Lung (tissue), 13 donors: ENCODE data around the gene PKIB. TPM values are rescaled to one million over a fixed set of nuclear protein-coding genes. Genes with fewer than 3 reads are reported as not detected.
A peak's percentile ranks its signal among the peaks of the same experiment; 100 is the strongest.

Experiments used
- ATAC-seq: fragments of 200-7000 bp; cut with Tn5 transposase; one replicate; pipeline ENCODE4 v1.9.1; 2020; ENCODE audit warnings: moderate number of reproducible peaks; ENCODE audit not compliant: insufficient read depth, low FRiP score
- DNase-seq, 3 donors: peaks; one replicate each; pipeline ENCODE4 v3.0.0-alpha.2; 2013 to 2017
- H3K27ac ChIP-seq, 2 donors: one replicate each; pipeline ENCODE4 v1.5.1; 2013; ENCODE audit warnings: mild to moderate bottlenecking in 2 of 2, moderate library complexity in 2 of 2, control low read depth in 1 of 2, inconsistent platforms in 1 of 2, low read depth in 1 of 2, low read length in 1 of 2
- H3K27me3 ChIP-seq, 3 donors: one replicate each; pipeline ENCODE4 v1.5.1; 2013; ENCODE audit warnings: low read length in 2 of 3; ENCODE audit not compliant: control insufficient read depth in 3 of 3, insufficient read depth in 3 of 3
- H3K36me3 ChIP-seq, 4 donors: one replicate each; pipeline ENCODE4 v1.5.1; 2013; ENCODE audit warnings: low read length in 4 of 4, mild to moderate bottlenecking in 1 of 4, moderate library complexity in 1 of 4; ENCODE audit not compliant: control insufficient read depth in 4 of 4, insufficient read depth in 4 of 4
- H3K4me1 ChIP-seq, 5 donors: one replicate each; pipeline ENCODE4 v1.5.1; 2013; ENCODE audit warnings: low read length in 5 of 5, mild to moderate bottlenecking in 2 of 5, moderate library complexity in 1 of 5; ENCODE audit not compliant: control insufficient read depth in 5 of 5, insufficient read depth in 5 of 5
- H3K4me3 ChIP-seq: one replicate; pipeline ENCODE4 v1.5.1; 2013; ENCODE audit warnings: mild to moderate bottlenecking, control low read depth, moderate library complexity
- H3K9ac ChIP-seq, 2 donors: one replicate each; pipeline ENCODE4 v1.5.1; 2013; ENCODE audit warnings: low read length in 2 of 2, control low read depth in 1 of 2; ENCODE audit not compliant: insufficient read depth in 1 of 2
- H3K9me3 ChIP-seq, 4 donors: one replicate each; pipeline ENCODE4 v1.5.1; 2013; ENCODE audit warnings: low read length in 3 of 4, mild to moderate bottlenecking in 1 of 4, moderate library complexity in 1 of 4; ENCODE audit not compliant: control insufficient read depth in 4 of 4, insufficient read depth in 3 of 4
- WGBS, 2 donors: extraction: QIAGEN DNeasy Blood & Tissue Kit; methylation state at CpG; one replicate each; pipeline ENCODE4 v1.1.7; 2013; 5-methylcytosine and 5-hydroxymethylcytosine counted together
- polyA plus RNA-seq, 2 donors: library from polyadenylated mRNA; stranded (reverse); fragments of 200-250 nt; gene quantifications; one replicate each; pipeline ENCODE4 v1.2.1, GENCODE V29; 2013
- small RNA-seq: library from RNA; depleted of rRNA; stranded (forward); fragments of <200 nt; gene quantifications from one replicate; pipeline ENCODE3, GENCODE V24; 2014; ENCODE audit warnings: low replicate concordance
- total RNA-seq, 2 donors: library from RNA; depleted of rRNA in 1 of 2; stranded (reverse); fragments of >200 nt in 1 of 2; gene quantifications; one replicate each; pipeline ENCODE4 v1.2.1, GENCODE V29; 2014 to 2021
- TF ChIP-seq, protein P1 (sequence below): IDR thresholded peaks from 2 replicates; pipeline ENCODE4 v1.5.1; 2012; ENCODE audit warnings: mild to moderate bottlenecking; ENCODE audit errors: control extremely low read depth, extremely low read depth
- donor health status: control.
- donor health status: control.
- donor health status: Bipolar disorder and iron deficiency.
- donor health status: healthy.
- donor health status: DM: yes; HTN: yes; CAD: no.

PKIB gene
- total and polyA plus RNA-seq, 4 donors = 3.0 to 7.4 (median 4.9) TPM

DNA sequence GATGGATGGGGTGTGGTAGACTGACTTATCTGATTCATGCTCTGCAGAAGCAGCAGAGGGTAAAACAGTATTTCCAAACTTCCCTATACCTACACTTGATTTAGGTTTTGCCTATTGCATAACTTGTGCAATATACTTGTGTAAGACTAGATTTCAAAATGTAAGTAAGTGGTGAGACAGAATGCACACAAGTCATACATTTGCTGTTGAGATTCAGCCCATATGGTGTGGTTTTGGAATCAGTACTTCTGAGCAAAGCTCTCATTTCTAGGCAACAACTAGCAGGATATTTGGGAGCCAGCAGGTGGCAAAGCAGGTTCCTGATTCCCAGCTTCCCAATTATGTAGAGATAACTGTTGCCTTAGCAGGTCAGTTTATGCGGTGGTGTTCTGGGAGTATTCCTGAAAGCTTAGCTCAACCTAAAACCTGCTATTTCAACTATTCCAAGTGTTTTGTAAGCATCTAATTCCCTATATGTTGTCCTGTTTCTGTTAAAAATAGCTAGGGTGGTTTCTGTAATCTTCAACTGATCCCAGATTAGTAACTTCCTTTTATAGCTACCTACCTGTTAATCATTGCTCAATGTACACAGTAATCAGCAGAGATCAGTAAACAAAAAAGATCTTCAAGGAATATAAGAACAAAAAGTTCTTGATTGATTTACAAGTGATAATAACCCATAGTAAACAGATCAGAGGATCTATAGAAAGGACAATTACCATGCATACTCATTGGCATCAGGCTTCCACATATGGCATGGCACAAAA lies 160.8 kb downstream of the PKIB start:
- H3K4me1 ChIP-seq = peaks cover 0 to 8% (median 0%) of the 10 kb centered on the region in 5 donors
- H3K9me3 ChIP-seq = no peaks in the 10 kb centered on the region
- H3K27me3 ChIP-seq = no peaks in the 10 kb centered on the region
- no peak overlapping the region for H3K27ac ChIP-seq
- WGBS, 2 donors = 39 to 57% methylated on average over 1 of the region's 1 CpG
- no peaks in the 10 kb centered on the region for H3K36me3 ChIP-seq
- ATAC-seq (no peak), DNase-seq (peak in 2 of 3 donors; percentile 48 to 76)
- TF ChIP-seq, protein P1, sequence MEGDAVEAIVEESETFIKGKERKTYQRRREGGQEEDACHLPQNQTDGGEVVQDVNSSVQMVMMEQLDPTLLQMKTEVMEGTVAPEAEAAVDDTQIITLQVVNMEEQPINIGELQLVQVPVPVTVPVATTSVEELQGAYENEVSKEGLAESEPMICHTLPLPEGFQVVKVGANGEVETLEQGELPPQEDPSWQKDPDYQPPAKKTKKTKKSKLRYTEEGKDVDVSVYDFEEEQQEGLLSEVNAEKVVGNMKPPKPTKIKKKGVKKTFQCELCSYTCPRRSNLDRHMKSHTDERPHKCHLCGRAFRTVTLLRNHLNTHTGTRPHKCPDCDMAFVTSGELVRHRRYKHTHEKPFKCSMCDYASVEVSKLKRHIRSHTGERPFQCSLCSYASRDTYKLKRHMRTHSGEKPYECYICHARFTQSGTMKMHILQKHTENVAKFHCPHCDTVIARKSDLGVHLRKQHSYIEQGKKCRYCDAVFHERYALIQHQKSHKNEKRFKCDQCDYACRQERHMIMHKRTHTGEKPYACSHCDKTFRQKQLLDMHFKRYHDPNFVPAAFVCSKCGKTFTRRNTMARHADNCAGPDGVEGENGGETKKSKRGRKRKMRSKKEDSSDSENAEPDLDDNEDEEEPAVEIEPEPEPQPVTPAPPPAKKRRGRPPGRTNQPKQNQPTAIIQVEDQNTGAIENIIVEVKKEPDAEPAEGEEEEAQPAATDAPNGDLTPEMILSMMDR = no peak
- no peak overlapping the region for H3K9ac ChIP-seq
- no peak overlapping the region for H3K4me3 ChIP-seq

DNA sequence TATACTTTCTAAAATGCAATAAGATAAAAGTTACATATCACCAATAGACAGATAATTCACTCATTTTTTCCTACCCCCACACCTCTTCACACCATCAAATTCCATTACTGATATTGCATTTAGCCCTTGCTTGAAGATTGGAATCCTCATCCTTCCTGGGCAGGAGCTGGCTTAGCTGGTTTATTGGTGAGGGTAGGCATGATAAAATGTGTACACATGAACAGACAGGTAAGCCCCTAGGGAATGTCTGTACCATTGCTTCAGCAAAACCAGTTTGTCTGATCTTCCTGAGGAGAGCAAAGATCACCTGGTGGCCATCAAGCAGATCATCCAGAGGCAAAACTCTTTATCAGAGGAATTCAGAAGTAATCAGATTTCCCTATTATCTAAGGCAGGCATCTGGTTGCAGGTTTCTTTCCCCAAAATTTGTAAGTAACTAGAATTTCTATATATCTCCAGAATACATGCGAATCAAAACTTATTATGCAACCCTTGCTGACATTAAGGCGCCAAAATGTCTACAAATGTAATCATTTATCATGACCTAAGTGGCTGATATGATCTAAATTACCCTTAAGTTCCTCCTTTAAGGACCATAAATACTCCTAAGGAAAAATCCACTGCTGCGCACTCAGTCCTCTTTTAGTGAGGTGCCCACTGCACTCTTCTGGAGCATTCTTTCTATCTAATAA lies 162.7 kb downstream of the PKIB start:
- H3K4me1 ChIP-seq = peaks cover 0 to 8% (median 0%) of the 10 kb centered on the region in 5 donors
- TF ChIP-seq, protein P1 = no peak
- H3K27me3 ChIP-seq = no peaks in the 10 kb centered on the region
- no peak overlapping the region for H3K9ac ChIP-seq
- H3K27ac ChIP-seq = no peak overlapping the region
- ATAC-seq (no peak), DNase-seq (no peak)
- WGBS, 2 donors = 73 to 82% methylated on average over 3 of the region's 3 CpGs
- H3K4me3 ChIP-seq = no peak overlapping the region
- H3K9me3 ChIP-seq = no peaks in the 10 kb centered on the region
- no peaks in the 10 kb centered on the region for H3K36me3 ChIP-seq

Small RNA genes lying within 50 kb of the gene (small RNA-seq; reads per million reads assigned to genes)
- not detected for gene RN7SL564P

Other genes with a start within 250 kb of the PKIB start
- 10 to 100 TPM in 1 of 2 donors, 1 to 10 TPM in 1; 8.4 to 36.8 TPM for gene HSF2, start 210.8 kb upstream of the PKIB start, total RNA-seq
- gene HSF2, start 210.8 kb upstream of the PKIB start, polyA plus RNA-seq = 1 to 10 TPM; 7.0 to 9.0 TPM
- 100 to 1,000 TPM; 130 to 226 TPM for gene SERINC1, start 138.6 kb upstream of the PKIB start, total RNA-seq
- 100 to 1,000 TPM in 1 of 2 donors, 10 to 100 TPM in 1; 50.1 to 125 TPM for gene SERINC1, start 138.6 kb upstream of the PKIB start, polyA plus RNA-seq
- gene FABP7, start 169.3 kb downstream of the PKIB start, total RNA-seq = 10 to 100 TPM in 1 of 2 donors, not detected in 1; 10.4 TPM
- gene FABP7, start 169.3 kb downstream of the PKIB start, polyA plus RNA-seq = under 1 TPM in 1 of 2 donors, not detected in 1; 0.03 TPM
- gene SMPDL3A, start 178.9 kb downstream of the PKIB start, total RNA-seq = 10 to 100 TPM; 22.4 to 55.2 TPM
- gene SMPDL3A, start 178.9 kb downstream of the PKIB start, polyA plus RNA-seq = 10 to 100 TPM; 14.0 to 37.7 TPM